ENCODE results near the gene TES.

TES gene

GRCh38 chr7:116200963-116201362, 9.4 kb upstream of the TES start:
- TF ChIP-seq CTCF (IDR thresholded peaks at IDR 0.05): no peak
- Histone ChIP-seq H3K4me3 (ENCODE audit: low read depth in 1 of 2, low read length in 1 of 2) (no peak overlapping the region), H3K27me3 (no peaks in the 10 kb centered on the region), H3K27ac (no peak overlapping the region), H3K36me3 (no peaks in the 10 kb centered on the region), H3K9me3 (no peaks in the 10 kb centered on the region), H3K4me1 (ENCODE audit: control insufficient read depth in 1 of 2, insufficient read depth in 1 of 2, low read depth in 1 of 2, low read length in 1 of 2) (no peaks in the 10 kb centered on the region)

- Histone ChIP-seq H3K36me3 (no peaks in the 10 kb centered on the region), H3K27me3 (no peaks in the 10 kb centered on the region)
These were observed 4.2 kb upstream of the TES start for GRCh38 chr7:116206141-116206540.

GRCh38 chr7:116208919-116209318, 1.4 kb upstream of the TES start:
- H3K9me3 ChIP-seq: no peaks in the 10 kb centered on the region
- no peak overlapping the region for H3K4me3 ChIP-seq (ENCODE audit: low read depth in 1 of 2, low read length in 1 of 2)
- peaks cover 27 to 36% of the 10 kb centered on the region in 2 experiments for H3K4me1 ChIP-seq (ENCODE audit: control insufficient read depth in 1 of 2, insufficient read depth in 1 of 2, low read depth in 1 of 2, low read length in 1 of 2)
- TF ChIP-seq CTCF (IDR thresholded peaks at IDR 0.05): no peak
- no peaks in the 10 kb centered on the region for H3K36me3 ChIP-seq
- no peaks in the 10 kb centered on the region for H3K27me3 ChIP-seq
- H3K27ac ChIP-seq: no peak overlapping the region

More at GRCh38 chr7:116206141-116206540, 4.2 kb upstream of the TES start:
- Histone ChIP-seq H3K4me1 (ENCODE audit: control insufficient read depth in 1 of 2, insufficient read depth in 1 of 2, low read depth in 1 of 2, low read length in 1 of 2) (peaks cover 3 to 8% of the 10 kb centered on the region in 2 experiments), H3K27ac (no peak overlapping the region), H3K9me3 (no peaks in the 10 kb centered on the region), H3K4me3 (ENCODE audit: low read depth in 1 of 2, low read length in 1 of 2) (no peak overlapping the region)
- TF ChIP-seq CTCF (IDR thresholded peaks at IDR 0.05): no peak

- H3K36me3 ChIP-seq: no peaks in the 10 kb centered on the region
- no peaks in the 10 kb centered on the region for H3K27me3 ChIP-seq
- H3K4me3 ChIP-seq (ENCODE audit: low read depth in 1 of 2, low read length in 1 of 2): peak overlapping the region; percentile 71 to 85
- no peak for TF ChIP-seq CTCF (IDR thresholded peaks at IDR 0.05)
- no peak overlapping the region for H3K27ac ChIP-seq
- H3K4me1 ChIP-seq (ENCODE audit: control insufficient read depth in 1 of 2, insufficient read depth in 1 of 2, low read depth in 1 of 2, low read length in 1 of 2): peaks cover 34 to 43% of the 10 kb centered on the region in 2 experiments
- no peaks in the 10 kb centered on the region for H3K9me3 ChIP-seq
These were observed 723 bp upstream of the TES start for GRCh38 chr7:116209561-116210070.

GRCh38 chr7:116211006-116211912, 920 bp downstream of the TES start:
- no peak for TF ChIP-seq CTCF (IDR thresholded peaks at IDR 0.05)
- peak overlapping the region; percentile 91 for H3K27ac ChIP-seq
- no peaks in the 10 kb centered on the region for H3K27me3 ChIP-seq
- peak overlapping the region; percentile 71 to 85 for H3K4me3 ChIP-seq (ENCODE audit: low read depth in 1 of 2, low read length in 1 of 2)
- no peaks in the 10 kb centered on the region for H3K9me3 ChIP-seq
- H3K36me3 ChIP-seq: no peaks in the 10 kb centered on the region
- peaks cover 47 to 53% of the 10 kb centered on the region in 2 experiments for H3K4me1 ChIP-seq (ENCODE audit: control insufficient read depth in 1 of 2, insufficient read depth in 1 of 2, low read depth in 1 of 2, low read length in 1 of 2)
